GM12878 (cell line): ENCODE results near the gene NEK8. TPM values are rescaled to one million over a fixed set of nuclear protein-coding genes. Genes with fewer than 3 reads are reported as not detected.

Experiments used
- ATAC-seq: fragments of 200-7000 bp; cut with Tn5 transposase; 3 replicates; pipeline ENCODE4 v1.9.1; 2020; ENCODE audit warnings: mild to moderate bottlenecking, moderate library complexity
- BruUV-seq: library from RNA; stranded (reverse); fragments of 400-500 nt; replicated peaks from 2 replicates; lab custom pipeline; 2021; lab: Mats Ljungman, UMichigan
- CTCF ChIA-PET: fragments of 300-600 bp; sonication (Branson Sonifier 250); formaldehyde crosslinking; extraction: SDS; loops from one replicate; lab custom pipeline; 2021; ENCODE audit warnings: inconsistent platforms; lab: Yijun Ruan, JAX
- POLR2A ChIA-PET: fragments of 350-600 bp; formaldehyde crosslinking; extraction: SDS; loops from one replicate; lab custom pipeline; 2021; ENCODE audit warnings: inconsistent platforms; lab: Charles Lee
- RAD21 ChIA-PET: fragments of 300-600 bp; sonication (Branson Sonifier 250); formaldehyde crosslinking; loops from one replicate; lab custom pipeline; 2023; ENCODE audit warnings: antibody characterized with exemption; ENCODE audit not compliant: unreplicated experiment; lab: Charles Lee
- SMC1A ChIA-PET: fragments of 300-600 bp; sonication (Branson Sonifier 250); formaldehyde crosslinking; loops from one replicate; lab custom pipeline; 2023; ENCODE audit not compliant: unreplicated experiment, uncharacterized antibody; lab: Charles Lee
- DNase-seq: peaks from one replicate; pipeline ENCODE4 v3.0.0-alpha.2; 2011; ENCODE audit warnings: low read depth, low spot score
- FAIRE-seq: peaks from 3 replicates; lab custom pipeline; 2011; peaks lifted over from hg19 to GRCh38; lab: Jason Lieb, UNC
- H2AFZ ChIP-seq: 2 replicates; pipeline ENCODE4 v1.6.0; 2011; ENCODE audit warnings: low read depth, low read length, control low read depth; ENCODE audit not compliant: control insufficient read depth
- H3K27ac ChIP-seq: 2 replicates; pipeline ENCODE4 v1.5.1; 2011; ENCODE audit warnings: control low read depth; ENCODE audit not compliant: control insufficient read depth, insufficient read depth
- H3K27me3 ChIP-seq, 2 experiments: replicated peaks in 1 of 2; 2 replicates each; pipeline versions ENCODE4 v1.6.0 to v1.6.1; 2011; ENCODE audit warnings: low read length in 1 of 2; ENCODE audit not compliant: control insufficient read depth in 2 of 2, insufficient read depth in 2 of 2
- H3K36me3 ChIP-seq, 2 experiments: 2 replicates each; pipeline ENCODE4 v1.5.1; 2011; ENCODE audit warnings: low read length in 1 of 2; ENCODE audit not compliant: control insufficient read depth in 2 of 2, insufficient read depth in 2 of 2
- H3K4me1 ChIP-seq: 2 replicates; pipeline ENCODE4 v1.6.1; 2011; ENCODE audit warnings: mild to moderate bottlenecking, low read length, moderate library complexity, mixed read lengths; ENCODE audit not compliant: control insufficient read depth, insufficient read depth
- H3K4me2 ChIP-seq: 2 replicates; pipeline ENCODE4 v1.6.0; 2011; ENCODE audit warnings: control low read depth; ENCODE audit not compliant: control insufficient read depth, insufficient read depth
- H3K4me3 ChIP-seq: fragments of 200-600 bp; sonication (generic); 2 replicates; pipeline ENCODE4 v1.5.1; 2016
- H3K79me2 ChIP-seq: 2 replicates; pipeline ENCODE4 v1.6.0; 2011; ENCODE audit warnings: low read length; ENCODE audit not compliant: control insufficient read depth, insufficient read depth
- H3K9ac ChIP-seq: 2 replicates; pipeline ENCODE4 v1.8.0; 2011; ENCODE audit warnings: low read length, control low read depth, mixed read lengths; ENCODE audit not compliant: control insufficient read depth, insufficient read depth
- H3K9me3 ChIP-seq: replicated peaks from 3 replicates; pipeline ENCODE4 v1.5.1; 2011; ENCODE audit warnings: mild to moderate bottlenecking, low read length; ENCODE audit not compliant: control insufficient read depth, insufficient read depth
- H4K20me1 ChIP-seq: 2 replicates; pipeline ENCODE4 v1.6.0; 2011; ENCODE audit not compliant: control insufficient read depth, insufficient read depth
- BMI1 ChIP-seq: fragments of 450-650 bp; IDR thresholded peaks from 2 replicates; pipeline ENCODE4 v1.6.1; 2016; ENCODE audit warnings: mild to moderate bottlenecking, moderate library complexity, borderline replicate concordance
- CEBPZ ChIP-seq: fragments of 150-350 bp; IDR thresholded peaks from 2 replicates; pipeline ENCODE4 v1.6.1; 2016; ENCODE audit warnings: low read depth, low read length
- IKZF2 ChIP-seq, 2 experiments: fragments of 450-650 bp; IDR thresholded peaks; 2 replicates each; pipeline ENCODE4 v1.6.1; 2017; ENCODE audit warnings: mild to moderate bottlenecking in 2 of 2, moderate library complexity in 2 of 2
- POLR2AphosphoS5 ChIP-seq: IDR thresholded peaks from 2 replicates; pipeline ENCODE4 v1.6.1; 2011; ENCODE audit warnings: mild to moderate bottlenecking, low read length, inconsistent platforms
- SIN3A ChIP-seq: IDR thresholded peaks from 2 replicates; pipeline ENCODE4 v1.6.1; 2012; ENCODE audit warnings: low read depth, low read length, improper control_type of control experiment
- WGBS: methylation state at CpG from one replicate; pipeline ENCODE4 v1.1.6; 2016; ENCODE audit warnings: low lambda C conversion rate; ENCODE audit not compliant: insufficient replicate concordance, insufficient coverage; ENCODE audit errors: missing lambda C conversion rate; 5-methylcytosine and 5-hydroxymethylcytosine counted together
- in situ Hi-C: fragments of 300-500 bp; cut with MboI; formaldehyde crosslinking; loops from 9 replicates; pipeline ENCODE4 v1.14.3; 2018; ENCODE audit warnings: mixed read lengths
- intact Hi-C: fragments of 100-400 bp; cut with micrococcal nuclease; formaldehyde crosslinking; loops from one replicate; pipeline ENCODE4 v1.14.2; 2022; ENCODE audit not compliant: unreplicated experiment
- polyA plus RNA-seq, 11 experiments: library from polyadenylated mRNA; depleted of rRNA in 4 of 11; unstranded in 6 of 11; stranded (reverse) in 5 of 11; fragments of >200 nt; fragmentation: Nextera tagmentation in 4 of 11; fragmentation: Illumina TruSeq in 1 of 11; extraction: Ambion mirVana in 4 of 11; extraction: Trizol in 1 of 11; gene quantifications; 1 replicate in 1 of 11; 2 replicates in 10 of 11; pipeline versions ENCODE4 v1.2.1 to v1.2.3, GENCODE V29; 2011 to 2016; ENCODE audit warnings: inconsistent platforms in 2 of 11, missing spikeins in 2 of 11, low read depth in 1 of 11
- total RNA-seq, 4 experiments: library from RNA; depleted of rRNA in 3 of 4; stranded (reverse); fragments of >200 nt in 3 of 4; fragmentation: Illumina TruSeq in 1 of 4; extraction: Trizol in 1 of 4; gene quantifications; 2 replicates each; pipeline versions ENCODE4 v1.2.1 to v1.2.3, GENCODE V29; 2013 to 2021

Gene NEK8
- total and polyA plus RNA-seq, 10 of the 15 experiments (the other 5 are each of a cell fraction or from before 2014, with no cell fraction given): 2.3 to 14.3 (median 9.4) TPM

DNA sequence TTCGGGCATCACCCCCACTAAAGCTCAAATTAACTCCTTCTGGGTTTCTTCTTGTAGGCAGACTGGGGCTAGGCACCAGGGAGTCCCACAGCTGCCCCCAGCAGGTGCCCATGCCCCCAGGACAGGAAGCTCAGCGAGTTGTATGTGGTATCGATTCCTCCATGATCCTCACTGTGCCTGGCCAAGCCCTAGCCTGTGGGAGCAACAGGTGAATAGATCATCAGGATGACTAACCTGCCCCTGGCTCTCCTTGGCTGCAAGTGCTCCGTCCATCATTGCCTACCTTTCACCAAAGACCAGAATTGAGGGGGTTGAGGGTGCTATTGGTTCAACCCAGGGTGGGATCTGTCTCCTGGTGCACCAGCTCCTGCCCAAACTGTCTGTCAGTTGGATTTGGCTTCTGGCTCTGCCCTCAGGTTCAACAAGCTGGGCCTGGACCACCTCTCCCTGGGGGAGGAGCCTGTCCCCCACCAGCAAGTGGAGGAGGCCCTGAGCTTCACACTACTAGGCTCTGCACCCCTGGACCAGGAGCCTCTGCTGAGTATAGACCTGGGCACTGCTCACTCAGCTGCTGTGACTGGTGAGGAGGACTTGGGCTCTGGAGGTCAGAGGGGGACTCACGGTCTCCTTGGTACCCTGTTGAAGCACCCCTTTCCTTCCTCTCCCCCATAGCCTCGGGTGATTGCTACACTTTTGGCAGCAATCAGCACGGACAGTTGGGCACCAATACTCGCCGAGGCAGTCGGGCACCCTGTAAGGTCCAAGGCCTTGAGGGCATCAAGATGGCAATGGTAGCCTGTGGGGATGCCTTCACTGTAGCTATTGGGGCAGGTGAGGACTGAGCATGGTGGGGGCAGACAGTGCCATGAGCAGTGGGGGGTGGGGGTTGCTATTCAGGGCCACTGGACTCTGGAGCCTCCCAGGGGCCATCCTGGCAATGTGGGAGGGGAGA, 12.1 kb downstream of the NEK8 start:
- Histone ChIP-seq H2AFZ (no peak overlapping the region), H3K9ac (peak overlapping the region; percentile 28; the same call in 1 of the 2 replicates), H3K9me3 (peaks cover 6% of the 10 kb centered on the region; the same call in 2 of the 3 replicates), H3K79me2 (peaks cover 51% of the 10 kb centered on the region), H3K4me2 (peak overlapping the region; percentile 70), H4K20me1 (peaks cover under 1% of the 10 kb centered on the region), H3K4me3 (peak overlapping the region; percentile 50; the same call in 1 of the 2 replicates), H3K27me3 (no peaks in the 10 kb centered on the region), H3K4me1 (peaks cover 59% of the 10 kb centered on the region), H3K27ac (peak overlapping the region; percentile 96), H3K36me3 (peaks cover 0 to 5% of the 10 kb centered on the region in 2 experiments; a peak in 3 of 4 replicates)
- CTCF ChIA-PET: interaction anchor here (0.6 to 7.4 kb wide), 8 partner anchors 10 to 190 kb away, joined by 3 to 95 read pairs (median 5); partner anchors contain the start of genes NEK8 and TLCD1
- no peak for DNase-seq
- in situ Hi-C loops: loop anchor here (25.0 kb wide), 1 partner anchor 1278 kb away; the partner anchor contains the start of gene KSR1
- SMC1A ChIA-PET: interaction anchor here (0.9 to 17.8 kb wide), 6 partner anchors 9 to 153 kb away, joined by 3 to 326 read pairs (median 5); partner anchors contain the start of genes FAM222B, NEK8, RPL23A and TLCD1
- BruUV-seq: no TSS peak
- RAD21 ChIA-PET: interaction anchor here (0.6 to 17.4 kb wide), 7 partner anchors 14 to 153 kb away, joined by 3 to 375 read pairs (median 5); partner anchors contain the start of genes NEK8, RPL23A and TLCD1
- 72% methylated on average over 10 of the region's 10 CpGs for WGBS
- no peak for TF ChIP-seq IKZF2 (IDR thresholded peaks at IDR 0.05)
- no peak for TF ChIP-seq CEBPZ
- TF ChIP-seq POLR2AphosphoS5: 0 out of 2 replicates have a peak, but pooled peaks have one; percentile 16
- TF ChIP-seq SIN3A: peak; percentile 18; the same call in 1 of the 2 replicates
- TF ChIP-seq BMI1: no peak
- no peak for ATAC-seq
- intact Hi-C loops: no loop called here
- POLR2A ChIA-PET: interaction anchor here (0.5 to 15.2 kb wide), 9 partner anchors 9 to 211 kb away, joined by 3 to 485 read pairs (median 3); partner anchors contain the start of genes NEK8, PHF12, RPL23A and TLCD1
- FAIRE-seq: no peak
